CD4-positive, alpha-beta T cell treated with Interleukin-15 for 1 hour (primary cell): ENCODE results near the gene SPAG17.

Source experiments
- DNase-seq: peaks from one replicate; pipeline ENCODE4 v3.0.0-alpha.2; 2020

Gene SPAG17

DNA sequence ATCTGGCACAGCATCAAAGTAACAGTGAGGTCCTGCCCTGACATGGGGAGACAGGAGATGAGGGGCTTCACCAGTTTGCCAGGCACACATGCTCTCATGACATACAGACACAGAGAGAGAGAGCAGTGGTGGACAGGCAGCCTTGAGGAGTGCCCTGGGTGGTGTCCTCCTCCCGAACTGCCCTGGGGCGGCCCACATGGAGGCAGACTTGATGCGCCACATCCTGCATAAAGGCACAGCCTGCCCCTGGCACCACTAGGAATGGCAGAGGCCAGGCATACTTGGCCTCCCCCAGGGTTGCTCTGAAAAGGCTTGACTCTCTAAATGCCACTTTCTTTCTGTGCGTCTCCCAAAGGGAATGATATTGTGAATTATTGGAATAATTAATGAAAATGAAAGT is 67.5 kb downstream of the SPAG17 start:
- DNase-seq: no peak

DNA sequence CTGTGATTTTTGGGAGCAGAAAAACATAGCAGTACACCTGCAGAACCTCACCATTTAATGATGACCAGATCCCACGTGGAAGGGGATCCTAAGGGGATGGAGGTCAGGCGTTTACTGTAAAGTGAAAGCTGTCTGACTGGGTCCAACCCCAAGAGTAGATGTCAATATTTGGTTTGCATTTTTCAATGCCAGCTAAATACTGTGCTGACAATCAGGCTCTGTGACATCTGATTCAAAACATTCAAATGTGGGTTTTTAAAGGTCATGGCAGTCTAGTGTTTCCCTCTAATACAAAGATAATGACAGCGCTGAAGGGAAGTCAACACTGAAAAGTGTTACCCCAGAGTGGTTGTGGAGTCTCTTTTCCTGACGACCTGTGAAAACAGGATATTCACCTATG is 68.1 kb downstream of the SPAG17 start:
- no peak for DNase-seq

DNA sequence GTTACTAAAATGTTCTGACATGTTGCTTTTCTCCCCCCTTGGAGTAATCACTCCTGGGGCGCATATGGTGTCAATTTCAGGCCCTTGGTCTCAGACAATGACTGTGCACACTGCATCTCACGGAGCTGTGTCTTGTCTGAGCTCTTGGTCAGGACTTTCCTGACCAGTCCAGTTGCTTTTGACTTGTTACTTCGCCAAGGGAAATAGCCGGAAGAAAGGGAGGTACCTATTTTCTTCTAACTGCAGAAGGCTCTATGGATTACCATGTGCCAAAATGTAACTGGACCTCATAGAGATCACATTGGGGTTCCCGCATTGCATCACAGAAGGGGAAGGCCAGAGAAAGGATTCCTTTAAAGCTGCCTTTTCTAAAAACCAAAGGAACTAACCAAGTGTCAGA is 68.6 kb downstream of the SPAG17 start:
- no peak for DNase-seq

DNA sequence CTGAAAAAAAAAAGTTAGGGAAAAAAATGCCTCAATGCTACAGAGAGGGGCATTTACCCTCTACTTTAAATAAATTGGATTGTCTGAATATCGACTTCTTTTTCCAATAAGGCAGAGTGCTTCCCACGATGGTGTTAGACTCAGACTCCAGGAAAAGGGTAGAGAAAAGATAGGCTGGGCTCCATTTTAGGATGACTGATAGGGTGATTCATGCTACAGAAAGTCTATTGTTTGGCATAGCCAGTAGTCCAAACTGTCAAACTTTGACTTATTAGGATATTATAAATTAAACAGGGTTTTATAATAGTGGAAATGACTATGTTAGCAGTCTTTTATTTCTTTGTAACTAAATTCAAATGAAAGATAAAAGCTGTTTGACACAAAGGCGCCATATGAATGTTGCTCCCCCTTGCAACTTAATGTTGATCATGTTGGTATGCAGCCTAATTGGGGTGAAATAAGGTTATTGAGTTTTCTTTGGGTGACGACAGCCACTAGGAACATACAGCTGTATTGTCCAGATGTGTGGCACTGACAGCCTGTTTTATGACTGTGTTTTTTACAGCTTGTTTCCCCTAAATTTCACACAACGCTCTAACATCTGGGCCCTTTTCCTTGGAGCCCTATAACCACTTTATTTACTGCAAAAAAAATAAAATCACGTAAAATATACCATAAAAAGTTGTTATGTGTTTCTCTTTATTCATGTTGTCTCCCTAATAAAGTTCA is 69.3 kb downstream of the SPAG17 start:
- DNase-seq: no peak

GRCh38 chr1:118113261-118113660 is 71.8 kb downstream of the SPAG17 start:
- DNase-seq: no peak

DNA sequence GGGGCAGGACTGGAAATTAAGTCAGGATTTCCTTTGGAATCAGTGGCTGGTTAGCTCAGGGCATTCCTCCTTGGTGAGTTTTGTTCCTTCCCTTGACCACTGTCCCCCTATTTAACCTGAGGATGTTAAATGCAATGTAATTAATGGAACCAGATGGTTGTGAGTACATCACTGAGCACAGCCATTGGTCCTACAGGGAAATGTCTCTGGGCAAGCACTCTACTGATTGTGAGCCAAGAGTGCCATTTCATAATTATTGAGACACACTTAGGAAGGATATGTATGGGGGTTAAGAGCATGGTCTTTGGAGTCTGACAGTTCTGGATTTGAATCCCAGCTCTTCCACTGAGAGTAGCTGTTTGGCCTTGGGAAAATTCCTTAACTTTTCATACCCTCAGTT is 74.4 kb downstream of the SPAG17 start:
- DNase-seq: no peak

DNA sequence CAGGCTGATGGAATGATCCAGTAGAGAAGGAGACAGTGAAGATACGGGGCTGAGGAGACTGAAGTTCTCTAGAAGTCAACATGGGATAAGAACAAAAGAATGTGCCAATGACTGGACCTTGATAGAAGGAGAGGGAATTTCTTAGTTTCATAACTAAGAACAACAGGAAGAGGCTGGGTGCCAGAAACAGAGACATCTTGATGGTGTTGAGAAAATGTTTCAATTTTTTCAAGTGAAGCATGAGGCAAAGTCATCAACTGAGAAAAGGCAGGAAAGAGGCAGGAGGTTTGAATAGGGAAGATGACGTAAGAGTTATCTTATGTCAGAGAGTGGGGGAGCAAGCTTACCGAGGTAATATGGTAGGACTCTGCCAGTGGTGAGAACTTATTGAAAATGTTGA is 80.1 kb downstream of the SPAG17 start:
- no peak for DNase-seq

GRCh38 chr1:118102445-118102844 is 82.6 kb downstream of the SPAG17 start:
- no peak for DNase-seq

- DNase-seq: no peak
Observed at GRCh38 chr1:118101999-118102398, 83.0 kb downstream of the SPAG17 start.

- no peak for DNase-seq
Observed at GRCh38 chr1:118101515-118101844, 83.5 kb downstream of the SPAG17 start.

GRCh38 chr1:118100686-118101514 is 84.1 kb downstream of the SPAG17 start:
- no peak for DNase-seq

DNA sequence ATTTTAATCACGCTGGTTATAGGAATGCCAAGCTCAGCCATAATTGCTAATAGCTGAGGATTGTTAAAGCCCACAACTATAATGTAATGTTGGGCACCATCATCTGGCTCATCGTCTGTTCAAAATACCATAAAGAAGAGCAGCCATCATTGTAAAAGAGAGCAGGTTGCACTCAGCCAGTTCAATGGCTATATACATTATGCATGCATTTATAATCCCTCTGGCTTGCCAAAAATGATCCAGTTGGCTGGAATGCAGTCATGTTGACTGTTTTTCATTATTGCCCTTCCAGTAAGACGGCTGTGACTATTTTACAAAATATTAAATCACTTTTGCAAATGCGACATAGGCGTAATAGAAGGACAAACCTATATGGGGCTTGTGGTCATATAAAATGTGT is 85.3 kb downstream of the SPAG17 start:
- no peak for DNase-seq

- no peak for DNase-seq
Observed at GRCh38 chr1:118097622-118098348, 87.2 kb downstream of the SPAG17 start.

DNA sequence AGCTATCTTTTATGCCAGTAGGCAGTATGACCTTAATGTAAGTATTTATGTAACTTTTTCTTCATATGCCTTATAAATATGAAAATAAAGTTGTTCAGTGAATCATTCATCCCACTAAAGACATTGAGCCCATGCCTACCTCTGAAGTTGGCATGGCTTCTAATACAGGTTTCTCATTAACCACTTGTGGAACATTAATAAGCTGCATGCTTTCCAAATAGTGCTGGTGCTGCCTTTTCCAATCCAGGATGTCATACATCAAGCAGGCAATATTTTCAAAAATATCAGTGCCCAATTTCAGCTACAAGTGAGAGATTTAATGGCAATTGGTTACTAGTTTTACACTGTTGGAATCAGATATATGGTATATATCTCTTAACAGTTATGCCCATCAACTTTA is 92.0 kb downstream of the SPAG17 start:
- no peak for DNase-seq

GRCh38 chr1:118090130-118090529 is 94.9 kb downstream of the SPAG17 start:
- DNase-seq: no peak

- DNase-seq: no peak
Observed at GRCh38 chr1:118085365-118085764, 99.7 kb downstream of the SPAG17 start.

DNA sequence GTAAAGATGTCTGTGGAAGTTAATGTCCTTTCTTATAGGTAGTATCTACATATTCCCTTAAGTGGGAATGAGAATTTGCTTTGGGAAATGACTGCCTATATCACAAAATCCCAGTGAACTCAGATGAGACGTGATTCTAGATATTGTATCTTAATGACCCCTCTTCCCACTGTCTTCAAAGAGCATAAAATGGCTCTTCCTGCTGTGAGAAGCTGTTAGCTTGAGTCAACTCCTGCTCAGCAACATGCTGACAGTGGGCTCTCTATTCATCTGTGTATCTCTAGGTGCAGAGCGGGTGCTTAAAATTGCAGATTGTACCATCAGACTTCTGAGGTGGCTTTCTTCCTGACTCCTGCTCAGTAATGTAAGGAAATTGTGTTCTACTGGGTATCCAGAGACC is 100.6 kb downstream of the SPAG17 start:
- DNase-seq: no peak

DNA sequence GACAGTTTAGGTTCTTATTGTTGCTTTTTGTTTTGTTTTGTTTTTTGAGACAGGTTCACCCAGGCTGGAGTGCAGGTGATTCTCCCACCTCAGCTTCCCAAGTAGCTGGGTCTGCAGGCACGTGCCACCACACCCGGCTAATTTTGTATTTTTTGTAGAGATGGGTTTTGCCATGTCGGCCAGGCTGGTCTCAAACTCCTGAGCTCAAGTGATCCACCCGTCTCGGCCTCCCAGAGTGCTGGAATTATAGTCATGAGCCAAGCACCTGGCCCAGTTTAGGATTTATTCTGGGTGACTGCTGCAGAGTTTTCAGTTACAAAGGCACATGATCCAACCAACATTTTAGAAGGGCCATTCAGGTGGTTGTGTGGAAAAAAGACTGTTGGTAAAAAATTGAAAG is 102.0 kb downstream of the SPAG17 start:
- DNase-seq: no peak

GRCh38 chr1:118081387-118081786 is 103.6 kb downstream of the SPAG17 start:
- no peak for DNase-seq

- DNase-seq: no peak
Observed at GRCh38 chr1:118077331-118078045, 107.5 kb downstream of the SPAG17 start.

DNA sequence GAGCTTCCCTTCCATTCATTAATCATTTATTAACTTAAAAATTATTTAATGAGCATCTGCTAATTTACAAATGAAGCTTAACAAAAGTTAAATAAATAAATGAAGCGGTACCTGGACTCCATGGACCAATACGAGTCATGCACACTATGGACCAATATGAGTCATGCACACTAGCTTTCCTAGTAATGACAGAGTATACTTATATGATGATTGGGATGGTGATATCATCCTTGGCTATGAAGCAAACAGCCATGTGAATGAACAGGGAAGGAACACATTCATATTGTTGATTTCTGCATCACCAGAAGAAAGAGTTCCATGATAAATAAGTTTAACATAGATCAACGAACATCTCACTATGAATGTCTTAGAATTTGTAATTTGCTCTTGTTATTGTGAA is 109.9 kb downstream of the SPAG17 start:
- no peak for DNase-seq

DNA sequence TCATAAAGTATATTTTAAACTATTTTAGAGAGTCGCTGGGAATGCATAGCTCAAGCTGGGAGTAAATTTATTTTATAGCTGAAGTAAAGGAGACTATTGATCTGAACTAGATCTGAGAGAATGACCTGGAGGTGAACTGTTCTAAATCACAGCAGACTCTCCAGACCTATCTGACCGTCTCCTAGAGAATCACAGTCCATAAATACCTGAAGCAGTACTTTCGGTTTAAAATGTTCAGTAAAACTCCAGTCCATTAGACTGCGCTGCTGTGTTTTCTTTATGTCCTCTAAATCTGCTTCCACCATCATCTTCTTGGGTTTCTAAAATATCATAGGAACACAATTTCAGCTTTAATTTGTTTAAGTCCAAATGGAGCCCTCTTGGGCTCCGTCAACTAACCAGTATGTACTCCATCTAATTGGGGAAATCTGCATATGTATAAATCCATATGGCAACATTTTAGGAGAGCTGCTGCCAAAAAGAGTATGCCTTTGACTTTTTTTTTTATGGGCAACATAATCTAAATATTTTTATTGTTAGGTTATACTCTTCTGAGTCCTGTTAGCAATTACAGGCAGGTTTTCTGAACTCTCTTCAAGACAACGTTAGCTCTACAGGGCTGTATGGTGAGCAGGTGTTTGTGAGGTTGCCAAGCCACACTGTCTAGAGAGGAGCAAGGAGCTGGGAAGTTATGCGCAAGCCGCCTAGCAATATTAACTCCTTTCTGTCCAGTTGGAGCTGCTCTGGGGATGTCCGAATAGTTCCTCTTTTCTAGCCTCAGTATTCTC is 111.2 kb downstream of the SPAG17 start:
- no peak for DNase-seq
